MG63 (cell line): ENCODE measurements around the gene RPL39. TPM values are rescaled to one million over a fixed set of nuclear protein-coding genes. Genes with fewer than 3 reads are reported as not detected.
"Not testable (repeated sequence)": the region's sequence is repeated elsewhere in the genome, so short reads cannot be mapped to it uniquely, and the experiment has no call there.

Experiments used
- DNase-seq: peaks from one replicate; pipeline ENCODE4 v3.0.0-alpha.2; 2020
- H3K27me3 ChIP-seq: fragments of 250-450 bp; sonication (Bioruptor Pico); 2 replicates; pipeline ENCODE4 v1.5.1; 2020; ENCODE audit warnings: mild to moderate bottlenecking, moderate library complexity
- H3K36me3 ChIP-seq: fragments of 250-450 bp; sonication (Bioruptor Pico); 2 replicates; pipeline ENCODE4 v1.5.1; 2020; ENCODE audit warnings: mild to moderate bottlenecking, moderate library complexity
- H3K4me3 ChIP-seq: fragments of 250-450 bp; sonication (Bioruptor Pico); 2 replicates; pipeline ENCODE4 v1.5.1; 2020; ENCODE audit warnings: mild to moderate bottlenecking, moderate library complexity
- H3K9me3 ChIP-seq: fragments of 250-450 bp; sonication (Bioruptor Pico); 2 replicates; pipeline ENCODE4 v1.5.1; 2020; ENCODE audit warnings: mild to moderate bottlenecking, moderate library complexity
- total RNA-seq: library from RNA; depleted of rRNA; stranded (reverse); fragments of >200 nt; shearing (Covaris generic); gene quantifications from 2 replicates; pipeline ENCODE4 v1.2.3, GENCODE V29; 2014; ENCODE audit warnings: low replicate concordance

RPL39 gene
- total RNA-seq, 1 experiment from 2014 or later, result 3,088 TPM

GRCh38 chrX:119775517-119776238, 15.8 kb downstream of the RPL39 start:
- no peaks in the 10 kb centered on the region for H3K27me3 ChIP-seq
- DNase-seq, result no peak
- H3K36me3 ChIP-seq, result no peaks in the 10 kb centered on the region
- no peak overlapping the region for H3K4me3 ChIP-seq
- H3K9me3 ChIP-seq, result no peaks in the 10 kb centered on the region

- H3K27me3 ChIP-seq, H3K36me3 ChIP-seq, H3K4me3 ChIP-seq, H3K9me3 ChIP-seq, DNase-seq: not testable (repeated sequence)
Measured at GRCh38 chrX:119769388-119769787, 22.0 kb downstream of the RPL39 start.

- H3K4me3 ChIP-seq, H3K9me3 ChIP-seq, H3K27me3 ChIP-seq, H3K36me3 ChIP-seq: not testable (repeated sequence)
- peak; percentile 73 for DNase-seq
Measured at GRCh38 chrX:119768436-119768835, 23.0 kb downstream of the RPL39 start.

- no peaks in the 10 kb centered on the region for H3K27me3 ChIP-seq
- no peak overlapping the region for H3K4me3 ChIP-seq
- no peaks in the 10 kb centered on the region for H3K9me3 ChIP-seq
- DNase-seq, result no peak
- H3K36me3 ChIP-seq, result no peaks in the 10 kb centered on the region
Measured at GRCh38 chrX:119763836-119764387, 27.5 kb downstream of the RPL39 start.

- Histone ChIP-seq H3K27me3 (no peaks in the 10 kb centered on the region), H3K9me3 (no peaks in the 10 kb centered on the region), H3K36me3 (no peaks in the 10 kb centered on the region), H3K4me3 (no peak overlapping the region)
- DNase-seq, result peak; percentile 13
Measured at GRCh38 chrX:119763181-119763580, 28.2 kb downstream of the RPL39 start.

GRCh38 chrX:119762718-119763117, 28.7 kb downstream of the RPL39 start:
- H3K4me3 ChIP-seq, result no peak overlapping the region
- H3K36me3 ChIP-seq, result no peaks in the 10 kb centered on the region
- H3K27me3 ChIP-seq, result no peaks in the 10 kb centered on the region
- H3K9me3 ChIP-seq, result no peaks in the 10 kb centered on the region
- peak; percentile 38 for DNase-seq

GRCh38 chrX:119760026-119760877, 31.2 kb downstream of the RPL39 start:
- no peak for DNase-seq
- H3K4me3 ChIP-seq, result no peak overlapping the region
- no peaks in the 10 kb centered on the region for H3K27me3 ChIP-seq
- no peaks in the 10 kb centered on the region for H3K36me3 ChIP-seq
- H3K9me3 ChIP-seq, result no peaks in the 10 kb centered on the region

- H3K36me3 ChIP-seq, result no peaks in the 10 kb centered on the region
- no peaks in the 10 kb centered on the region for H3K27me3 ChIP-seq
- no peak overlapping the region for H3K4me3 ChIP-seq
- no peak for DNase-seq
- no peaks in the 10 kb centered on the region for H3K9me3 ChIP-seq
Measured at GRCh38 chrX:119759248-119759766, 32.1 kb downstream of the RPL39 start.

GRCh38 chrX:119758731-119759247, 32.6 kb downstream of the RPL39 start:
- Histone ChIP-seq H3K4me3 (peak overlapping the region; percentile 39), H3K27me3 (no peaks in the 10 kb centered on the region), H3K36me3 (no peaks in the 10 kb centered on the region), H3K9me3 (no peaks in the 10 kb centered on the region)
- DNase-seq, result peak; percentile 12

- Histone ChIP-seq H3K36me3 (no peaks in the 10 kb centered on the region), H3K9me3 (no peaks in the 10 kb centered on the region), H3K4me3 (peak within 1 kb of the TSS; percentile 39), H3K27me3 (no peaks in the 10 kb centered on the region)
- no peak for DNase-seq
Measured at GRCh38 chrX:119757979-119758730, 33.3 kb downstream of the RPL39 start, which contains the start of gene SOWAHD. Gene SOWAHD, plus strand, starts transcription at chrX:119758588. Its CDS starts 80 bp downstream, at chrX:119758668.

- Histone ChIP-seq H3K4me3 (no peak overlapping the region), H3K27me3 (no peaks in the 10 kb centered on the region), H3K36me3 (no peaks in the 10 kb centered on the region), H3K9me3 (no peaks in the 10 kb centered on the region)
- DNase-seq, result no peak
Measured at GRCh38 chrX:119757646-119757978, 33.8 kb downstream of the RPL39 start.

GRCh38 chrX:119756926-119757635, 34.3 kb downstream of the RPL39 start:
- Histone ChIP-seq H3K36me3 (no peaks in the 10 kb centered on the region), H3K4me3 (no peak overlapping the region), H3K27me3 (no peaks in the 10 kb centered on the region), H3K9me3 (no peaks in the 10 kb centered on the region)
- no peak for DNase-seq

- no peaks in the 10 kb centered on the region for H3K27me3 ChIP-seq
- no peaks in the 10 kb centered on the region for H3K9me3 ChIP-seq
- H3K36me3 ChIP-seq, result no peaks in the 10 kb centered on the region
- no peak for DNase-seq
- no peak overlapping the region for H3K4me3 ChIP-seq
Measured at GRCh38 chrX:119755981-119756533, 35.4 kb downstream of the RPL39 start.

GRCh38 chrX:119753639-119754257, 37.7 kb downstream of the RPL39 start:
- Histone ChIP-seq H3K9me3 (no peaks in the 10 kb centered on the region), H3K27me3 (no peaks in the 10 kb centered on the region), H3K36me3 (no peaks in the 10 kb centered on the region), H3K4me3 (no peak overlapping the region)
- DNase-seq, result no peak

GRCh38 chrX:119753001-119753400, 38.4 kb downstream of the RPL39 start:
- Histone ChIP-seq H3K4me3 (no peak overlapping the region), H3K9me3 (no peaks in the 10 kb centered on the region), H3K36me3 (no peaks in the 10 kb centered on the region), H3K27me3 (no peaks in the 10 kb centered on the region)
- no peak for DNase-seq
